Panc1 (cell line): ENCODE data around the gene NR1I3. TPM values are rescaled to one million over a fixed set of nuclear protein-coding genes. Genes with fewer than 3 reads are reported as not detected.
A peak's percentile ranks its signal among the peaks of the same experiment; 100 is the strongest.

Source experiments
- ATAC-seq: fragments of 200-7000 bp; cut with Tn5 transposase; 2 replicates; pipeline ENCODE4 v1.9.1; 2020; ENCODE audit warnings: mild to moderate bottlenecking, moderate library complexity
- BruUV-seq: library from RNA; stranded (reverse); fragments of 400-500 nt; replicated peaks from 2 replicates; lab custom pipeline; 2021; lab: Mats Ljungman, UMichigan
- CTCF ChIA-PET: fragments of 300-600 bp; sonication (Branson Sonifier 250); formaldehyde crosslinking; loops from one replicate; lab custom pipeline; 2022; ENCODE audit warnings: antibody characterized with exemption; lab: Charles Lee
- POLR2A ChIA-PET: fragments of 300-600 bp; sonication (Branson Sonifier 250); formaldehyde crosslinking; loops from one replicate; lab custom pipeline; 2022; ENCODE audit warnings: antibody characterized with exemption; lab: Charles Lee
- DNase-seq: peaks from one replicate; pipeline ENCODE4 v3.0.0-alpha.2; 2010; ENCODE audit warnings: low read depth, low spot score
- H3K27ac ChIP-seq: 2 replicates; pipeline ENCODE4 v1.5.1; 2011; ENCODE audit warnings: mild to moderate bottlenecking, low read length, inconsistent platforms
- H3K27me3 ChIP-seq: fragments of 200-500 bp; sonication (Bioruptor generic); 2 replicates; pipeline ENCODE4 v1.6.0; 2014; ENCODE audit warnings: low read length, inconsistent platforms; ENCODE audit not compliant: control insufficient read depth, insufficient read depth
- H3K36me3 ChIP-seq: fragments of 200-500 bp; sonication (Bioruptor generic); 2 replicates; pipeline ENCODE4 v1.5.1; 2014; ENCODE audit warnings: inconsistent platforms, mild to moderate bottlenecking, low read length, moderate library complexity; ENCODE audit not compliant: control insufficient read depth, insufficient read depth
- H3K4me1 ChIP-seq: 2 replicates; pipeline ENCODE4 v1.5.1; 2011; ENCODE audit warnings: inconsistent platforms, mild to moderate bottlenecking, low read length, moderate library complexity; ENCODE audit not compliant: control insufficient read depth, insufficient read depth
- H3K4me3 ChIP-seq, 2 experiments: 2 replicates each; pipeline ENCODE4 v1.5.1; 2011 to 2012; ENCODE audit warnings: low read depth in 2 of 2, low read length in 2 of 2, mild to moderate bottlenecking in 2 of 2, inconsistent platforms in 1 of 2, moderate library complexity in 1 of 2
- H3K9me3 ChIP-seq: fragments of 200-500 bp; sonication (Bioruptor generic); 2 replicates; pipeline ENCODE4 v1.5.1; 2014; ENCODE audit warnings: low read depth, mild to moderate bottlenecking, inconsistent platforms, low read length, moderate library complexity; ENCODE audit not compliant: control insufficient read depth, insufficient read depth
- CTCF ChIP-seq: fragments of 450-650 bp; IDR thresholded peaks from 2 replicates; pipeline ENCODE4 v1.5.1; 2017; ENCODE audit warnings: mild to moderate bottlenecking
- POLR2AphosphoS5 ChIP-seq: IDR thresholded peaks from 2 replicates; pipeline ENCODE4 v1.6.1; 2012; ENCODE audit warnings: mild to moderate bottlenecking, low read depth, low read length, moderate library complexity
- REST ChIP-seq, 2 experiments: IDR thresholded peaks; 2 replicates each; pipeline ENCODE4 v1.6.1; 2011 to 2012; ENCODE audit warnings: low read depth in 2 of 2, control low read depth in 1 of 2, low read length in 1 of 2, mild to moderate bottlenecking in 1 of 2, moderate library complexity in 1 of 2; ENCODE audit not compliant: insufficient read depth in 1 of 2
- SIN3A ChIP-seq: IDR thresholded peaks from 2 replicates; pipeline ENCODE4 v1.6.1; 2012; ENCODE audit warnings: low read depth, mild to moderate bottlenecking, low read length, moderate library complexity, borderline replicate concordance; ENCODE audit not compliant: insufficient read depth
- TCF7L2 ChIP-seq: IDR thresholded peaks from 2 replicates; pipeline ENCODE4 v1.6.1; 2011; ENCODE audit warnings: mild to moderate bottlenecking, low read depth, low read length, inconsistent platforms
- in situ Hi-C: cut with HindIII; loops from 2 replicates; pipeline ENCODE4 v1.10.0; 2016; ENCODE audit warnings: low sequenced_read_pairs, low pct_unique_long_range_greater_than_20kb
- intact Hi-C: fragments of 100-400 bp; cut with micrococcal nuclease; formaldehyde crosslinking; loops from one replicate; pipeline ENCODE4 v1.10.0; 2022; ENCODE audit not compliant: unreplicated experiment
- total RNA-seq: library from RNA; stranded (reverse); gene quantifications from one replicate; pipeline ENCODE4 v1.2.1, GENCODE V29; 2021; ENCODE audit not compliant: unreplicated experiment

Gene NR1I3
- total RNA-seq, 1 experiment from 2014 or later = not detected

- DNase-seq = no peak
- peak; percentile 35; the same call in 1 of the 2 replicates for ATAC-seq
- Histone ChIP-seq H3K27ac (no peak overlapping the region), H3K9me3 (no peaks in the 10 kb centered on the region; the same call in 1 of the 2 replicates), H3K27me3 (peaks cover 22% of the 10 kb centered on the region), H3K4me3 (peak overlapping the region in 1 of 2 experiments; percentile 57; a peak in 2 of 4 replicates), H3K36me3 (no peaks in the 10 kb centered on the region), H3K4me1 (no peaks in the 10 kb centered on the region; the same call in 1 of the 2 replicates)
- ChIA-PET CTCF (no interaction called here), POLR2A (no interaction called here)
- in situ Hi-C loops = no loop called here
- TF ChIP-seq SIN3A = no peak
- TF ChIP-seq POLR2AphosphoS5 = no peak
- no peak for TF ChIP-seq REST (IDR thresholded peaks at IDR 0.05; ENCODE audit: insufficient read depth in 1 of 2, low read depth in 2 of 2, low read length in 1 of 2)
- TF ChIP-seq CTCF = no peak
- TF ChIP-seq TCF7L2 = no peak
- BruUV-seq = no TSS peak
- intact Hi-C loops = no loop called here
These were observed 21.3 kb upstream of the NR1I3 start for GRCh38 chr1:161259345-161259702.

GRCh38 chr1:161258439-161259344 is 20.7 kb upstream of the NR1I3 start, which contains the start of gene PCP4L1:
Gene PCP4L1 (plus strand): TSS chr1:161258745. CDS start chr1:161258975, 230 bp downstream.
- no peak within 1 kb of the TSS for H3K27ac ChIP-seq

More at GRCh38 chr1:161258439-161259344, 20.7 kb upstream of the NR1I3 start, which contains the start of gene PCP4L1:
- TF ChIP-seq POLR2AphosphoS5 = no peak
- no peak for TF ChIP-seq REST (IDR thresholded peaks at IDR 0.05; ENCODE audit: insufficient read depth in 1 of 2, low read depth in 2 of 2, low read length in 1 of 2)
- TF ChIP-seq CTCF = no peak
- no peak for TF ChIP-seq TCF7L2
- no peak for TF ChIP-seq SIN3A
- no TSS peak for BruUV-seq
- ChIA-PET CTCF (no interaction called here), POLR2A (interaction anchor here (0.6 kb wide), 1 partner anchor 9 kb away, joined by 6 read pairs; no protein-coding TSS in a partner anchor)
- H3K4me3 ChIP-seq = peak within 1 kb of the TSS; percentile 45 to 57
- in situ Hi-C loops (no loop called here), intact Hi-C loops (no loop called here)
- DNase-seq = no peak
- no peaks in the 10 kb centered on the region; the same call in 1 of the 2 replicates for H3K9me3 ChIP-seq
- no peaks in the 10 kb centered on the region; the same call in 1 of the 2 replicates for H3K4me1 ChIP-seq
- peaks cover 22% of the 10 kb centered on the region for H3K27me3 ChIP-seq
- no peaks in the 10 kb centered on the region for H3K36me3 ChIP-seq
- peak; percentile 93 for ATAC-seq
